ENCODE data around the gene RANBP17.

- TF ChIP-seq CTCF (IDR thresholded peaks at IDR 0.05) (no peak), POLR2A (IDR thresholded peaks at IDR 0.05) (no peak)
These were observed 460.7 kb downstream of the RANBP17 start for GRCh38 chr5:171322527-171322926.
